Activated naive CD4-positive, alpha-beta T cell treated with anti-CD3 and anti-CD28 coated beads, Interleukin-2, amount 50 U/mL, for 24 hours (primary cell): ENCODE data around the gene PPIL3.

ENCODE experiments used
- H3K27ac Mint-ChIP-seq: one replicate; pipeline ENCODE4 v1.8.0; 2021; ENCODE audit warnings: mild to moderate bottlenecking, mixed read lengths
- H3K27me3 Mint-ChIP-seq: one replicate; pipeline ENCODE4 v1.8.0; 2021; ENCODE audit warnings: mixed read lengths
- H3K36me3 Mint-ChIP-seq: one replicate; pipeline ENCODE4 v1.8.0; 2021; ENCODE audit warnings: mixed read lengths
- H3K4me1 Mint-ChIP-seq: one replicate; pipeline ENCODE4 v1.8.0; 2021; ENCODE audit warnings: mixed read lengths
- H3K4me3 Mint-ChIP-seq: one replicate; pipeline ENCODE4 v1.8.0; 2021; ENCODE audit warnings: mild to moderate bottlenecking, mixed read lengths
- H3K9me3 Mint-ChIP-seq: one replicate; pipeline ENCODE4 v1.8.0; 2021; ENCODE audit warnings: mixed read lengths

PPIL3 gene

GRCh38 chr2:200869014-200869413 lies 19.9 kb downstream of the PPIL3 start:
- Mint-ChIP-seq H3K27me3 (no peaks in the 10 kb centered on the region), H3K4me3 (no peak overlapping the region), H3K27ac (no peak overlapping the region), H3K9me3 (no peaks in the 10 kb centered on the region), H3K36me3 (peaks cover 2% of the 10 kb centered on the region), H3K4me1 (peaks cover 8% of the 10 kb centered on the region)

GRCh38 chr2:200864176-200865034 lies 24.5 kb downstream of the PPIL3 start, which contains the start of gene CLK1:
Gene CLK1 (minus strand): TSS chr2:200864658. CDS start chr2:200861862, 2,796 bp downstream.
- peaks cover 24% of the 10 kb centered on the region for H3K36me3 Mint-ChIP-seq
- peak within 1 kb of the TSS; percentile 99 for H3K4me3 Mint-ChIP-seq
- no peaks in the 10 kb centered on the region for H3K27me3 Mint-ChIP-seq
- H3K27ac Mint-ChIP-seq = peak within 1 kb of the TSS; percentile 99
- H3K4me1 Mint-ChIP-seq = peaks cover 33% of the 10 kb centered on the region
- H3K9me3 Mint-ChIP-seq = no peaks in the 10 kb centered on the region

GRCh38 chr2:200863782-200864175 lies 25.1 kb downstream of the PPIL3 start:
- Mint-ChIP-seq H3K27ac (peak overlapping the region; percentile 99), H3K27me3 (no peaks in the 10 kb centered on the region), H3K36me3 (peaks cover 26% of the 10 kb centered on the region), H3K9me3 (no peaks in the 10 kb centered on the region), H3K4me3 (peak overlapping the region; percentile 99), H3K4me1 (peaks cover 39% of the 10 kb centered on the region)

GRCh38 chr2:200862532-200863000 lies 26.3 kb downstream of the PPIL3 start:
- peaks cover 33% of the 10 kb centered on the region for H3K36me3 Mint-ChIP-seq
- peaks cover 52% of the 10 kb centered on the region for H3K4me1 Mint-ChIP-seq
- H3K27ac Mint-ChIP-seq = peak overlapping the region; percentile 99
- H3K4me3 Mint-ChIP-seq = peak overlapping the region; percentile 99
- no peaks in the 10 kb centered on the region for H3K27me3 Mint-ChIP-seq
- H3K9me3 Mint-ChIP-seq = no peaks in the 10 kb centered on the region

GRCh38 chr2:200861617-200862155 lies 27.2 kb downstream of the PPIL3 start:
- H3K9me3 Mint-ChIP-seq = no peaks in the 10 kb centered on the region
- peak overlapping the region; percentile 99 for H3K27ac Mint-ChIP-seq
- peaks cover 36% of the 10 kb centered on the region for H3K36me3 Mint-ChIP-seq
- peaks cover 58% of the 10 kb centered on the region for H3K4me1 Mint-ChIP-seq
- no peaks in the 10 kb centered on the region for H3K27me3 Mint-ChIP-seq
- H3K4me3 Mint-ChIP-seq = peak overlapping the region; percentile 99

GRCh38 chr2:200860092-200860795 lies 28.6 kb downstream of the PPIL3 start:
- no peaks in the 10 kb centered on the region for H3K9me3 Mint-ChIP-seq
- H3K27me3 Mint-ChIP-seq = no peaks in the 10 kb centered on the region
- H3K4me1 Mint-ChIP-seq = peaks cover 62% of the 10 kb centered on the region
- peak overlapping the region; percentile 99 for H3K4me3 Mint-ChIP-seq
- H3K27ac Mint-ChIP-seq = peak overlapping the region; percentile 94
- H3K36me3 Mint-ChIP-seq = peaks cover 40% of the 10 kb centered on the region

- no peaks in the 10 kb centered on the region for H3K27me3 Mint-ChIP-seq
- no peak overlapping the region for H3K4me3 Mint-ChIP-seq
Observed at GRCh38 chr2:200856806-200857205, 32.1 kb downstream of the PPIL3 start.

GRCh38 chr2:200852605-200853004 lies 36.3 kb downstream of the PPIL3 start:
- peaks cover 19% of the 10 kb centered on the region for H3K4me1 Mint-ChIP-seq
- peak overlapping the region; percentile 66 for H3K27ac Mint-ChIP-seq
- H3K4me3 Mint-ChIP-seq = no peak overlapping the region
- no peaks in the 10 kb centered on the region for H3K9me3 Mint-ChIP-seq
- H3K27me3 Mint-ChIP-seq = no peaks in the 10 kb centered on the region
- H3K36me3 Mint-ChIP-seq = peaks cover 36% of the 10 kb centered on the region

More at GRCh38 chr2:200856806-200857205, 32.1 kb downstream of the PPIL3 start:
- peaks cover 57% of the 10 kb centered on the region for H3K4me1 Mint-ChIP-seq
- no peaks in the 10 kb centered on the region for H3K9me3 Mint-ChIP-seq
- peak overlapping the region; percentile 68 for H3K27ac Mint-ChIP-seq
- peaks cover 45% of the 10 kb centered on the region for H3K36me3 Mint-ChIP-seq

- Mint-ChIP-seq H3K27ac (no peak overlapping the region), H3K4me3 (no peak overlapping the region), H3K27me3 (no peaks in the 10 kb centered on the region), H3K36me3 (peaks cover 32% of the 10 kb centered on the region), H3K4me1 (peaks cover 11% of the 10 kb centered on the region), H3K9me3 (no peaks in the 10 kb centered on the region)
Observed at GRCh38 chr2:200851398-200852248, 37.3 kb downstream of the PPIL3 start.

- no peaks in the 10 kb centered on the region for H3K9me3 Mint-ChIP-seq
- H3K4me3 Mint-ChIP-seq = no peak overlapping the region
- peaks cover 29% of the 10 kb centered on the region for H3K36me3 Mint-ChIP-seq
- H3K27me3 Mint-ChIP-seq = no peaks in the 10 kb centered on the region
- H3K4me1 Mint-ChIP-seq = peaks cover 8% of the 10 kb centered on the region
- H3K27ac Mint-ChIP-seq = peak overlapping the region; percentile 3
Observed at GRCh38 chr2:200850512-200851256, 38.2 kb downstream of the PPIL3 start.

GRCh38 chr2:200847939-200848338 lies 40.9 kb downstream of the PPIL3 start:
- Mint-ChIP-seq H3K36me3 (peaks cover 21% of the 10 kb centered on the region), H3K4me1 (peaks cover 8% of the 10 kb centered on the region), H3K27ac (no peak overlapping the region), H3K27me3 (no peaks in the 10 kb centered on the region), H3K4me3 (no peak overlapping the region), H3K9me3 (no peaks in the 10 kb centered on the region)

- Mint-ChIP-seq H3K27ac (no peak overlapping the region), H3K9me3 (no peaks in the 10 kb centered on the region), H3K4me1 (peaks cover 1% of the 10 kb centered on the region), H3K36me3 (peaks cover 14% of the 10 kb centered on the region), H3K27me3 (no peaks in the 10 kb centered on the region), H3K4me3 (no peak overlapping the region)
Observed at GRCh38 chr2:200847269-200847668, 41.6 kb downstream of the PPIL3 start.

- Mint-ChIP-seq H3K4me3 (no peak overlapping the region), H3K27me3 (no peaks in the 10 kb centered on the region), H3K36me3 (peaks cover 5% of the 10 kb centered on the region), H3K27ac (no peak overlapping the region), H3K9me3 (no peaks in the 10 kb centered on the region), H3K4me1 (no peaks in the 10 kb centered on the region)
Observed at GRCh38 chr2:200845669-200846325, 43.1 kb downstream of the PPIL3 start.

- no peaks in the 10 kb centered on the region for H3K4me1 Mint-ChIP-seq
- H3K4me3 Mint-ChIP-seq = no peak overlapping the region
- no peaks in the 10 kb centered on the region for H3K27me3 Mint-ChIP-seq
- no peak overlapping the region for H3K27ac Mint-ChIP-seq
- H3K9me3 Mint-ChIP-seq = no peaks in the 10 kb centered on the region
- no peaks in the 10 kb centered on the region for H3K36me3 Mint-ChIP-seq
Observed at GRCh38 chr2:200845194-200845593, 43.7 kb downstream of the PPIL3 start.
